MG63 (cell line): ENCODE measurements around the gene NPEPPS. TPM values are rescaled to one million over a fixed set of nuclear protein-coding genes. Genes with fewer than 3 reads are reported as not detected.

Experiments
- total RNA-seq: library from RNA; depleted of rRNA; stranded (reverse); fragments of >200 nt; shearing (Covaris generic); gene quantifications from 2 replicates; pipeline ENCODE4 v1.2.3, GENCODE V29; 2014; ENCODE audit warnings: low replicate concordance; rRNA removed

NPEPPS gene
- total RNA-seq, 1 experiment from 2014 or later, result 50.4 TPM

Other genes with a start within 250 kb of the NPEPPS start
- 0.05 and 0.30 TPM in 2 replicates for gene EFCAB13, start 207.2 kb upstream of the NPEPPS start, total RNA-seq
- 202 and 291 TPM in 2 replicates for gene KPNB1, start 118.8 kb downstream of the NPEPPS start, total RNA-seq
- gene TBKBP1, start 163.1 kb downstream of the NPEPPS start, total RNA-seq, result 8.4 and 18.7 TPM in 2 replicates
- not detected in 2 replicates for gene TBX21, start 202.1 kb downstream of the NPEPPS start, total RNA-seq